Lung microvascular endothelial cell (primary cell): ENCODE data around the gene CROCC2. TPM values are rescaled to one million over a fixed set of nuclear protein-coding genes. Genes with fewer than 3 reads are reported as not detected.

ENCODE experiments used
- DNase-seq, 2 donors: peaks; one replicate each; pipeline versions ENCODE4 v3.0.0 to v3.0.0-alpha.2; 2010; ENCODE audit warnings: low read depth in 2 of 2
- total RNA-seq: library from RNA; depleted of rRNA; stranded (reverse); fragments of >200 nt; gene quantifications from 2 replicates; pipeline ENCODE4 v1.2.1, GENCODE V29; 2014

The CROCC2 gene
- total RNA-seq, 1 donor from 2014 or later = not detected

GRCh38 chr2:241034490-241035141 is 128.5 kb downstream of the CROCC2 start:
- DNase-seq = no peak

GRCh38 chr2:241035142-241035817 is 129.1 kb downstream of the CROCC2 start:
- no peak for DNase-seq

- DNase-seq = no peak
Measured at GRCh38 chr2:241035818-241036396, 129.8 kb downstream of the CROCC2 start.

- DNase-seq = no peak
Measured at GRCh38 chr2:241036397-241036963, 130.3 kb downstream of the CROCC2 start.

- no peak for DNase-seq
Measured at GRCh38 chr2:241036964-241037421, 130.9 kb downstream of the CROCC2 start.

GRCh38 chr2:241037498-241037897 is 131.4 kb downstream of the CROCC2 start:
- DNase-seq = no peak

- no peak for DNase-seq
Measured at GRCh38 chr2:241038374-241039180, 132.4 kb downstream of the CROCC2 start.

GRCh38 chr2:241039416-241039815 is 133.3 kb downstream of the CROCC2 start:
- no peak for DNase-seq

GRCh38 chr2:241040081-241040803 is 134.1 kb downstream of the CROCC2 start:
- no peak for DNase-seq

- DNase-seq = no peak
Measured at GRCh38 chr2:241041589-241042158, 135.5 kb downstream of the CROCC2 start.

Other genes with a start within 250 kb of the CROCC2 start
- not detected in 2 replicates for gene AQP12B, start 223.5 kb upstream of the CROCC2 start, total RNA-seq
- gene AQP12A, start 214.5 kb upstream of the CROCC2 start, total RNA-seq = not detected in 2 replicates
- under 0.01 and 0.20 TPM in 2 replicates for gene KIF1A, start 86.1 kb upstream of the CROCC2 start, total RNA-seq
- not detected in 2 replicates for gene AGXT, start 37.5 kb upstream of the CROCC2 start, total RNA-seq
- gene MAB21L4, start 10.2 kb upstream of the CROCC2 start, total RNA-seq = not detected in 2 replicates
- 8.3 and 17.9 TPM in 2 replicates for gene SNED1, start 92.3 kb downstream of the CROCC2 start, total RNA-seq
- gene MTERF4, start 196.0 kb downstream of the CROCC2 start, total RNA-seq = 19.8 and 34.1 TPM in 2 replicates
- gene PASK, start 243.1 kb downstream of the CROCC2 start, total RNA-seq = 4.4 and 8.7 TPM in 2 replicates
- 54.9 and 57.7 TPM in 2 replicates for gene PPP1R7, start 244.1 kb downstream of the CROCC2 start, total RNA-seq